ENCODE results near the gene TNFSF13.

TNFSF13 gene

DNA sequence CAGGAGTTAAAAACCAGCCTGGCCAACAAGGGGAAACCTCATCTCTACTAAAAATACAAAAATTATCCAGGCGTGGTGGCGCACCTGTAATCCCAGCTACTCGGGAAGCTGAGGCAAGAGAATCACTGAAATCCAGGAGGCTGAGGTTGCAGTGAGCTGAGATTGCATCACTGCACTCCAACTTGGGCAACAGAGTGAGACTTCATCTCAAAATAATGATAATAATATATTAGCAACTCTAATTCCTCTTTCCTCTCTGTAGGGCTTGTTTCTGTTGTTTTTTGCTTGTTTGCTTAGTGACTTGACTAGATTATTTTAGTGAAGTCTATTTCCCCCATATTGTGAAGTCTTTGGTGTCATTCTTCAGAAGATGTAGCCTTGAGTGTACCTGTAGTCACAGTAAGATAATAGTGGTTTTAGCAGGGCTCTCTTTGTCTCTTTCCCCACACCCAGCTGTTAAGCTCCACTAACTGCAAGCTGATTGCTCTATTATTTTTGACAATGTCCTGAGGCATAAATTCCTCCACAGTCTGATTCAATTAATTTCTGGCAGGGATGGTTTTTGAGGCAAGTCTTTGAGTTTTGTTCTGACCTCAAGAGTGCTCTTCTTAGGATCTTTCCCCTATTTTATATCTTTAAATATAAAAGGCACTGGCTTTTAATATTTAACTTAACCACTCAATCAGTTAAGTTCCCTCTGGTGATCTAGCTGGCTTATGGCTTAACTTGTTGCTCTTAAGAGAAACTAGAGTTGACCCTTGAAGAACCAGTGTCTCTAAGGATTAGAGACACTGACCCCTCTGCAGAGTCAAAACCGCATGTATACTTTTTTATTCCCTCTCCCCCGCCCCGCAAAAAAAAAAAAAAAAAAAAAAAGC lies 28.3 kb upstream of the TNFSF13 start:
- Histone ChIP-seq H3K9me3 (ENCODE audit: control insufficient read depth in 2 of 2, low read length in 2 of 2) (no peaks in the 10 kb centered on the region), H3K27ac (ENCODE audit: low read length) (no peak overlapping the region), H3K4me1 (ENCODE audit: control insufficient read depth, insufficient read depth, low read length) (no peaks in the 10 kb centered on the region), H3K27me3 (ENCODE audit: control insufficient read depth in 1 of 2, insufficient read depth in 2 of 2, low read length in 2 of 2) (no peaks in the 10 kb centered on the region), H3K4me3 (ENCODE audit: low read length in 2 of 2) (no peak overlapping the region), H3K9ac (ENCODE audit: low read length in 2 of 2) (no peak overlapping the region), H3K36me3 (ENCODE audit: control insufficient read depth in 2 of 2, insufficient read depth in 2 of 2, low read length in 2 of 2) (no peaks in the 10 kb centered on the region)

DNA sequence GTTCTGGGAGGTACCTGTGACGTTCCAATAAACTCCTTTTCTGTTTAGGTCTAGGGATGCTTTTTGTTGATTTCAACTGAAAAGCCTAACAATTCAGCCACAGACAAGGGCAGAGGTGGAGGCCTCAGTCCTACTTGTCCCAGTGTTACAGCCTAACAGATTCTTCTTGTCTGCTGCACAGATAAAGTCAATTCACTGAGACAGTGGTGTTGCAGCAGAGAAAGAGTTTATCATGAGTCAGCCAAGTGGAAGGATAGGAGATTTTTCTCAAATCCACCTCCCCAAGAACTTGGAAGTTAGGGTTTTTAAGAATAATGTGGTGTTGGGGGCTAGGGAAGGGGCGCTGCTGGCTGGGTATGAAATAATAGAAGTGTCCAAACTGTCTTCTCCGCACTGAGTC lies 20.5 kb upstream of the TNFSF13 start:
- Histone ChIP-seq H3K9me3 (ENCODE audit: control insufficient read depth in 2 of 2, low read length in 2 of 2) (peaks cover 0 to 5% of the 10 kb centered on the region in 2 donors), H3K4me3 (ENCODE audit: low read length in 2 of 2) (no peak overlapping the region), H3K4me1 (ENCODE audit: control insufficient read depth, insufficient read depth, low read length) (no peaks in the 10 kb centered on the region), H3K27me3 (ENCODE audit: control insufficient read depth in 1 of 2, insufficient read depth in 2 of 2, low read length in 2 of 2) (peaks cover 0 to 3% of the 10 kb centered on the region in 2 donors), H3K27ac (ENCODE audit: low read length) (no peak overlapping the region), H3K9ac (ENCODE audit: low read length in 2 of 2) (no peak overlapping the region), H3K36me3 (ENCODE audit: control insufficient read depth in 2 of 2, insufficient read depth in 2 of 2, low read length in 2 of 2) (no peaks in the 10 kb centered on the region)

DNA sequence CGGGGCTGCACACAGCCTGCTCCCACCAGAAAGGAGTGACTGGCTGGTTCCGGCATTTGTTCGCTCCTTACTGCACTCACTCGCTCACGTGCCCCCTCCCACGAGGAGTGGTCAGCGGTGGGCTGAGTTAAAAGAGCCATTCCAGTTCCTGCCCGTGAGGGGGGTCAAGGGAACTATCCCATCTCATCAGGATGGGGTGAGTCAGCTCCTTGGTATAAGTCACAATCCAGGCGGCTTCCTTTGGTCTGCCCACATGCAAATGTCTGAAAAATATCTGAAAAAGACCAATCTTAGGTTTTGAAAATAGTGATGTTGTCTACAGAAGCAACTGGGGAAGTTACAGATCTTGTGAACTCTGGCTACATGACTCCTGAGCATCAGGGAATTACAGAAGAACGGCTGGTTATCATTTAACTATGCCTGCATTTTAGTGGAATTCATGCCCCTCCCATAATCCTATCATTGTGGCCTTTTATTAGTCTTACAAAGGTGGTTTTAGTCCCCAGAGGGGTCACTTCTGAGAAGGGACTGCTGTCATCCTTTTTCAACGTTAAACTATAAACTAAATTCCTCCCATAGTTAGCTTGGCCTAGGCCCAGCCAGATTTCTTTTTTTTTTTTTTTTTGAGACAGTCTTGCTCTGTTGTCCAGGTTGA lies 19.5 kb upstream of the TNFSF13 start:
- no peak overlapping the region for H3K27ac ChIP-seq (ENCODE audit: low read length)
- H3K9me3 ChIP-seq (ENCODE audit: control insufficient read depth in 2 of 2, low read length in 2 of 2): peaks cover 0 to 5% of the 10 kb centered on the region in 2 donors
- H3K4me1 ChIP-seq (ENCODE audit: control insufficient read depth, insufficient read depth, low read length): no peaks in the 10 kb centered on the region
- peaks cover 0 to 3% of the 10 kb centered on the region in 2 donors for H3K27me3 ChIP-seq (ENCODE audit: control insufficient read depth in 1 of 2, insufficient read depth in 2 of 2, low read length in 2 of 2)
- no peak overlapping the region for H3K9ac ChIP-seq (ENCODE audit: low read length in 2 of 2)
- no peaks in the 10 kb centered on the region for H3K36me3 ChIP-seq (ENCODE audit: control insufficient read depth in 2 of 2, insufficient read depth in 2 of 2, low read length in 2 of 2)
- H3K4me3 ChIP-seq (ENCODE audit: low read length in 2 of 2): no peak overlapping the region

DNA sequence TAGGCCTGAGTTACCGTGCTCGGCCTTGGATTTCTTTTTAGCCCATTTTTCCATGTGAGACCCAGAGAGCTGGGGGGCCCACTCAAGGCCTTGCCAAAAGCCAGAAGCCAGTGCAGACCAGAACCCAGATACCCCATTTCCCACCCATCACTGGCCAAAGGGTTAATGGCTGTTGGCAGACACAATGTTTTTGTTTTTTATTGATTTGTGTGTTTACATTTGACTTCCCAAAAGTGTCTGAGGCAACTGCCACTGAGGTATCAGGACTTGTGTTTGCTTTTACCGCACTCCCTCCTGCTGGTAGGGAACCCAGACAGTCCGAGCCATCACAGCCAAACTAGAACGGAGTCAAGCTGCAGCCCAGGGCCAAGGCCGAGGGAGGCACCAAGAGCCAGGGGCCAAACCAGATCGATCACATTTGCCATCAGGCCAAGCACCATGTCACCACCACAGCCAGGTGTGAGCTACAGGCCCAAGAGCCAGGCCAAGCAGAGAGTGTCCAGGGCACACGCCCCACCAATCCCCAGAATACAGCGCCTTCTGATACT lies 17.4 kb upstream of the TNFSF13 start:
- H3K27me3 ChIP-seq (ENCODE audit: control insufficient read depth in 1 of 2, insufficient read depth in 2 of 2, low read length in 2 of 2): peaks cover 0 to 3% of the 10 kb centered on the region in 2 donors
- no peak overlapping the region for H3K27ac ChIP-seq (ENCODE audit: low read length)
- H3K36me3 ChIP-seq (ENCODE audit: control insufficient read depth in 2 of 2, insufficient read depth in 2 of 2, low read length in 2 of 2): no peaks in the 10 kb centered on the region
- peaks cover 0 to 5% of the 10 kb centered on the region in 2 donors for H3K9me3 ChIP-seq (ENCODE audit: control insufficient read depth in 2 of 2, low read length in 2 of 2)
- H3K4me3 ChIP-seq (ENCODE audit: low read length in 2 of 2): no peak overlapping the region
- H3K9ac ChIP-seq (ENCODE audit: low read length in 2 of 2): no peak overlapping the region
- no peaks in the 10 kb centered on the region for H3K4me1 ChIP-seq (ENCODE audit: control insufficient read depth, insufficient read depth, low read length)

DNA sequence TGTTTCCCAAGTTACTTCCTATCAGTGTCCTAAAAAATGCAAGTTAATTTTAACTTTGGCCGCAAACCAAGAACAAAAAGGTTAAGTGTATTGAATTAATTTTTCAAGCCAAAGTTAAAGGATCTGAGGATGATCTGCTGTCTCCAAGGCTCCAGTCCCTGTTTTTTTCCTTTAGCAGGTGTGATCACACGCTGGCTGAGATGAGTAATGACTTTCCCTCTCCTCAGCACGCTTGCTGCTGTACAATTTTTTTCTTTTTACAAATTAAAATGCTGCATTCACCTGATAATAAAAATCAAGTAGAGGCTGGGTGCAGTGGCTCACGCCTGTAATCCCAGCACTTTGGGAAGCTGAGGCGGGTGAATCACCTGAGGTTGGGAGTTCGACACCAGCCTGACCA lies 13.6 kb upstream of the TNFSF13 start:
- peaks cover 15% of the 10 kb centered on the region for H3K4me1 ChIP-seq (ENCODE audit: control insufficient read depth, insufficient read depth, low read length)
- H3K27me3 ChIP-seq (ENCODE audit: control insufficient read depth in 1 of 2, insufficient read depth in 2 of 2, low read length in 2 of 2): no peaks in the 10 kb centered on the region
- no peak overlapping the region for H3K9ac ChIP-seq (ENCODE audit: low read length in 2 of 2)
- no peaks in the 10 kb centered on the region for H3K36me3 ChIP-seq (ENCODE audit: control insufficient read depth in 2 of 2, insufficient read depth in 2 of 2, low read length in 2 of 2)
- H3K27ac ChIP-seq (ENCODE audit: low read length): no peak overlapping the region
- H3K9me3 ChIP-seq (ENCODE audit: control insufficient read depth in 2 of 2, low read length in 2 of 2): no peaks in the 10 kb centered on the region
- H3K4me3 ChIP-seq (ENCODE audit: low read length in 2 of 2): no peak overlapping the region

DNA sequence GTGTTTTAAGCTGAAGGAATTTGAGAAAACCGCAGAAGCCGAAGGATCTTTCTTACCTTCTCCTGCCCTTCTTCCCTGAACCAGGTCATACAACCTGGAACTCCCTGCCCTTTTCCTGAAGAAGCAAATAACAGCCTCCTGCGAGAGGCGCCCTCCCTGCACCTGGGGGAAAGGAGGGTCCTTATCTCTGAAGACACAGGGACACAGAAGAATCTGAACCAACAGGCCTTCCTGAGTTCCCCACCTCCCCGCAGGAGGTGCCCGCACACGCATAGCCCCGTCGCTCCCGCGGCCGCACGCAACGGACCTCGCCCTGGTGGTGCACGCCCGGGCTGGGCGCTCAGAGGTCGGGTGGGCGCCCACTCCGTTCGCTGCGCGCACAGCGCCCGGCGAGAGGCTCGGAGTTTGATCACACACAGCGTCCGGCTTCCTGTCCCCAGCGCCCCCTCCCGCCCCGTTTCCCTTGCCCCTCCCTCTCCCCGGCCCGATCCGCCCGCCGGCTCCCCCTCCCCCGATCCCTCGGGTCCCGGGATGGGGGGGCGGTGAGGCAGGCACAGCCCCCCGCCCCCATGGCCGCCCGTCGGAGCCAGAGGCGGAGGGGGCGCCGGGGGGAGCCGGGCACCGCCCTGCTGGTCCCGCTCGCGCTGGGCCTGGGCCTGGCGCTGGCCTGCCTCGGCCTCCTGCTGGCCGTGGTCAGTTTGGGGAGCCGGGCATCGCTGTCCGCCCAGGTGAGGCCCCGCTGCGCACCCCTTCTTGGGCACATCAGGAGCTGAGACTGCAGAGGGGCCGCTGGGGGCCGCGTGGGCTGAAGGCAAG lies 9.8 kb upstream of the TNFSF13 start, which contains the start of gene TNFSF12:
TSS of gene TNFSF12 (plus strand) at position 474 of the 816 bp plus-strand sequence. CDS start at position 570, 96 bp downstream.
- Histone ChIP-seq H3K27ac (ENCODE audit: low read length) (peak within 1 kb of the TSS; percentile 82), H3K9me3 (ENCODE audit: control insufficient read depth in 2 of 2, low read length in 2 of 2) (no peaks in the 10 kb centered on the region), H3K27me3 (ENCODE audit: control insufficient read depth in 1 of 2, insufficient read depth in 2 of 2, low read length in 2 of 2) (no peaks in the 10 kb centered on the region), H3K36me3 (ENCODE audit: control insufficient read depth in 2 of 2, insufficient read depth in 2 of 2, low read length in 2 of 2) (peaks cover 2 to 11% of the 10 kb centered on the region in 2 donors), H3K4me1 (ENCODE audit: control insufficient read depth, insufficient read depth, low read length) (peaks cover 22% of the 10 kb centered on the region), H3K9ac (ENCODE audit: low read length in 2 of 2) (peak within 1 kb of the TSS; percentile 70 to 89), H3K4me3 (ENCODE audit: low read length in 2 of 2) (peak within 1 kb of the TSS; percentile 60 to 93)

DNA sequence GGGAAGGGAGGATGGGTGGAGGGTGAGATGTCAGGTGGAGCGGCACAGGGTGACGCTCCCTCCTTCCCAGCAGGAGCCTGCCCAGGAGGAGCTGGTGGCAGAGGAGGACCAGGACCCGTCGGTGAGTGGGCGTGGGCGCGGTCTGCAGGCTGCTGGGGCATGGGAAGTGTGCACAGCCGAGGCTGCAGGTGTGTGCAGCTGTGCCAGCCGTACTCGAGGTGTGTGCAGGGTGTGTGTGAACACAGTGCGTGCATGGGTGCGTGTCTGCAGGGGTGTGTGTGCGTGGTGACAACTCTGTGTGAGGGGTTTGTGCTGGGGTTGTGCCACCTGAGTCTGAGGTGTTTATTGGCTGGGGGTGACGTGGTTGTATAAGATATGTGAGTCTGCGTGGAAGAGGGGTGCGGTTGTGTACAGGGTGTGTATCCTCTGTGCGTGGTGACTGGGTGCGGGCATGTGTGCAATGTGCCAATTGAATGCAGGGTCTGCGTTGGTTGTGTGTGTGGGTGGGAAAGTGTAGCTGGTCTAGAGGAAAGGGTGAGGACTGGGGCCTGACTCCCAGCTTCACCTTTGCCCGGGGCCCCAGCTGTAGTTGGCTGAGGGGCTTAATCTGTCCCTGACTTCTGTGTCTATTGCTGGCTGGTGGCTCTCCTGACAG lies 9.0 kb upstream of the TNFSF13 start:
- peak overlapping the region; percentile 60 to 93 for H3K4me3 ChIP-seq (ENCODE audit: low read length in 2 of 2)
- H3K27me3 ChIP-seq (ENCODE audit: control insufficient read depth in 1 of 2, insufficient read depth in 2 of 2, low read length in 2 of 2): no peaks in the 10 kb centered on the region
- peaks cover 2 to 14% of the 10 kb centered on the region in 2 donors for H3K36me3 ChIP-seq (ENCODE audit: control insufficient read depth in 2 of 2, insufficient read depth in 2 of 2, low read length in 2 of 2)
- peak overlapping the region; percentile 70 to 89 for H3K9ac ChIP-seq (ENCODE audit: low read length in 2 of 2)
- H3K9me3 ChIP-seq (ENCODE audit: control insufficient read depth in 2 of 2, low read length in 2 of 2): no peaks in the 10 kb centered on the region
- H3K27ac ChIP-seq (ENCODE audit: low read length): peak overlapping the region; percentile 82
- peaks cover 22% of the 10 kb centered on the region for H3K4me1 ChIP-seq (ENCODE audit: control insufficient read depth, insufficient read depth, low read length)

DNA sequence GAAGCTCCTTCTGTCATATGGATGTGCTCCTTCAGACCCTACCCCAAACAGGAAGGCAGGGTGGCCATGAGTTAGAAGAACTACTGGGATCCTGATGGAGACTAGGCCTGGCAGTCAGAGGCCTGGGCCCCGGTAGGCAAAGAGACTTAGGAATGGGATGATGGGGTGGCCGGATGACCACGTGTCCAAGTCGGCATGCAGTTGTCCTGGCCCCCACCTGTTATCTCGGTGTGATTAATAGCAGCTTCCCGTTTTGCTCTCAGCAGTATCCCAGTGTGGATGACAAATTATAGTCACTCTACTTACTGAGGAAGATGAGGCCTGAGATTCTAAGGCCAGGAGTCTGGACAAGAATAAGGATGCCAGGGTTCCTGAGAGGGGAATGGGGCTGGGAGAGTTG lies 8.2 kb upstream of the TNFSF13 start:
- H3K36me3 ChIP-seq (ENCODE audit: control insufficient read depth in 2 of 2, insufficient read depth in 2 of 2, low read length in 2 of 2): peaks cover 2 to 14% of the 10 kb centered on the region in 2 donors
- peak overlapping the region in 1 of 2 donors; percentile 93 for H3K4me3 ChIP-seq (ENCODE audit: low read length in 2 of 2)
- peak overlapping the region; percentile 70 to 89 for H3K9ac ChIP-seq (ENCODE audit: low read length in 2 of 2)
- H3K9me3 ChIP-seq (ENCODE audit: control insufficient read depth in 2 of 2, low read length in 2 of 2): no peaks in the 10 kb centered on the region
- peaks cover 22% of the 10 kb centered on the region for H3K4me1 ChIP-seq (ENCODE audit: control insufficient read depth, insufficient read depth, low read length)
- H3K27me3 ChIP-seq (ENCODE audit: control insufficient read depth in 1 of 2, insufficient read depth in 2 of 2, low read length in 2 of 2): no peaks in the 10 kb centered on the region
- H3K27ac ChIP-seq (ENCODE audit: low read length): peak overlapping the region; percentile 82

DNA sequence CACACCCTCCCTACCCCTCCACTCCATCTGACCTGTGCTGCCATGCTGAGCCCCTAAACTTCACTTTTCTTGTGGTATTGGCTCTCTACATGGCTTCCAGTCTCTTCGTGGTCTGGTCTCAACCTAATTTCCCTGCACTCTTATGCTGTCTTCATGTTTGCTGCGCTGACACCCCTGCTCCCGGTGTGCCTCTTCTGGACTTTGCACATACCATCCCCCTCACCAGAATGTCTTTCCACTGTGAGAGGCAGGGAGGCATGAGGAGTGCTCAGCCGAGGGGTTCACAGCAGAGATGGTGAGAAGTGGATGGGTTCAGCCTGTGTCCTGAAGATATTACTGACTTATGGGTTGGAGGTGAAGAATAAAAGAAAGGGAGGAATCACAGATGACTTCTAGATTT lies 7.2 kb upstream of the TNFSF13 start:
- no peaks in the 10 kb centered on the region for H3K27me3 ChIP-seq (ENCODE audit: control insufficient read depth in 1 of 2, insufficient read depth in 2 of 2, low read length in 2 of 2)
- H3K9ac ChIP-seq (ENCODE audit: low read length in 2 of 2): peak overlapping the region in 1 of 2 donors; percentile 27
- H3K4me3 ChIP-seq (ENCODE audit: low read length in 2 of 2): no peak overlapping the region
- H3K27ac ChIP-seq (ENCODE audit: low read length): no peak overlapping the region
- H3K36me3 ChIP-seq (ENCODE audit: control insufficient read depth in 2 of 2, insufficient read depth in 2 of 2, low read length in 2 of 2): peaks cover 2 to 14% of the 10 kb centered on the region in 2 donors
- peaks cover 22% of the 10 kb centered on the region for H3K4me1 ChIP-seq (ENCODE audit: control insufficient read depth, insufficient read depth, low read length)
- no peaks in the 10 kb centered on the region for H3K9me3 ChIP-seq (ENCODE audit: control insufficient read depth in 2 of 2, low read length in 2 of 2)

DNA sequence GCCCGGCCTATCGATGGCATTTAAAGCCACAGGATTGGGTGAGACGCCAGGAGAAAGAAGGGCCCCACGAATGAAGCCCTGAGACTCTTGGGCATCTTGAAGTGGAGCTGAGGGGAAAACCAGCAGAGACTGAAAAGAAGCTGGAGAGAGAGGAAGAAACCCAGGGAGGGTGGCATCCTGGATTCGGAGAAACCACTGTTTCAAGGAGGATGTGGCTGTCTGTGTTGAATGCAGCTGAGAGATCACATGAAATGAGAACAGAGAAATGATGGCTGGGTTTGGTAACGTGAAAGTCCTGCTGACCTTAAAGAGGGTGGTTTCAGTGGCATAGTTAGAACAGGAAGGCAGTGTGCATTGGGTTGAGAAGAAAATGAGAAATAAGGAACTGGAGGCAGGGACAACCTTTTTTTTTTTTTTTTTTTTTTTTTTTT lies 5.9 kb upstream of the TNFSF13 start:
- no peak overlapping the region for H3K27ac ChIP-seq (ENCODE audit: low read length)
- H3K4me1 ChIP-seq (ENCODE audit: control insufficient read depth, insufficient read depth, low read length): peaks cover 26% of the 10 kb centered on the region
- no peak overlapping the region for H3K4me3 ChIP-seq (ENCODE audit: low read length in 2 of 2)
- no peaks in the 10 kb centered on the region for H3K9me3 ChIP-seq (ENCODE audit: control insufficient read depth in 2 of 2, low read length in 2 of 2)
- no peak overlapping the region for H3K9ac ChIP-seq (ENCODE audit: low read length in 2 of 2)
- peaks cover 2 to 14% of the 10 kb centered on the region in 2 donors for H3K36me3 ChIP-seq (ENCODE audit: control insufficient read depth in 2 of 2, insufficient read depth in 2 of 2, low read length in 2 of 2)
- H3K27me3 ChIP-seq (ENCODE audit: control insufficient read depth in 1 of 2, insufficient read depth in 2 of 2, low read length in 2 of 2): no peaks in the 10 kb centered on the region
